Measurements from ENCODE around the gene OR4E2. TPM values are rescaled to one million over a fixed set of nuclear protein-coding genes. Genes with fewer than 3 reads are reported as not detected.

The OR4E2 gene
- total and polyA plus RNA-seq, 2 experiments from 2014 or later, result not detected

DNA sequence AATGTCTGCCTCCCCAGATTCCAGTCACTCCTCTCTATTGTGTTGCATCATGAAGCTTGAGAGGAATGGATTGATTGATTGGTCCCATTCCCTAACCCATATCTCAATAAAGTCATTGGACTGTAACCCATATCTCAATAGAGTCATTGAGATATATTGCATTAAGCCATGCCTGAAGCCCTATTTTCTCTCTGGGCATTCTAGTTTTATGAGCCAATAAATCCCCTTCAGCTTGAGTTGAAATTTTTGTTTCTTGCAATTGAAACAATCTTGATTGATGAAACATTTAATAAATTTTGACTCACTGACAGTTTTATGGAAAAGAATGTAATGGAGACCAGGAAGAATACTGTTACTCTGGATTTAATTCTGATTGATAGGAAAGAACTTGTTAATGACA, 40.8 kb downstream of the OR4E2 start:
- Histone ChIP-seq H3K4me3 (no peak overlapping the region), H3K9me2 (ENCODE audit: insufficient read depth) (no peaks in the 10 kb centered on the region), H3K79me2 (replicated peaks; ENCODE audit: insufficient read depth) (no peaks in the 10 kb centered on the region), H3K4me2 (no peak overlapping the region), H3K36me3 (ENCODE audit: insufficient read depth) (no peaks in the 10 kb centered on the region), H3K27ac (ENCODE audit: low read depth) (no peak overlapping the region), H4K20me1 (replicated peaks; ENCODE audit: insufficient read depth) (no peaks in the 10 kb centered on the region), H3K27me3 (ENCODE audit: insufficient read depth) (no peaks in the 10 kb centered on the region), H2AFZ (no peak overlapping the region), H3K4me1 (ENCODE audit: insufficient read depth) (no peaks in the 10 kb centered on the region), H3F3A (replicated peaks; ENCODE audit: low read depth) (no peaks in the 10 kb centered on the region)
- H3K4me3 Mint-ChIP-seq, result no peak overlapping the region
- H3K27me3 Mint-ChIP-seq (ENCODE audit: insufficient read depth, low read depth, poor library complexity), result peaks cover 3% of the 10 kb centered on the region
- no peaks in the 10 kb centered on the region for H3K36me3 Mint-ChIP-seq (ENCODE audit: low read depth)
- H3K4me1 Mint-ChIP-seq, result no peaks in the 10 kb centered on the region
- ATAC-seq (no peak), DNase-seq (ENCODE audit: low spot score) (no peak)
- H3K27ac Mint-ChIP-seq, result no peak overlapping the region
- peaks cover 3% of the 10 kb centered on the region; the same call in 2 of the 3 replicates for H3K9me3 Mint-ChIP-seq
- no peak for TF ChIP-seq ZNF114 (CRISPR knock-in tag; IDR thresholded peaks at IDR 0.05)
- no peak for TF ChIP-seq ZNF462 (CRISPR knock-in tag; IDR thresholded peaks at IDR 0.05)
- no peak for TF ChIP-seq JUNB (IDR thresholded peaks at IDR 0.05; ENCODE audit: unreplicated experiment)
- no peak for TF ChIP-seq EZH2phosphoT487 (IDR thresholded peaks at IDR 0.05; ENCODE audit: unreplicated experiment)
- no peak for TF ChIP-seq STAT1 (IDR thresholded peaks at IDR 0.05; ENCODE audit: unreplicated experiment)
- TF ChIP-seq ETS1 (IDR thresholded peaks at IDR 0.05), result no peak
- TF ChIP-seq CREB1 (CRISPR knock-in tag; IDR thresholded peaks at IDR 0.05; ENCODE audit: low read depth), result no peak
- TF ChIP-seq ZNF331 (CRISPR knock-in tag; IDR thresholded peaks at IDR 0.05; ENCODE audit: low read depth), result no peak
- TF ChIP-seq, protein P1, sequence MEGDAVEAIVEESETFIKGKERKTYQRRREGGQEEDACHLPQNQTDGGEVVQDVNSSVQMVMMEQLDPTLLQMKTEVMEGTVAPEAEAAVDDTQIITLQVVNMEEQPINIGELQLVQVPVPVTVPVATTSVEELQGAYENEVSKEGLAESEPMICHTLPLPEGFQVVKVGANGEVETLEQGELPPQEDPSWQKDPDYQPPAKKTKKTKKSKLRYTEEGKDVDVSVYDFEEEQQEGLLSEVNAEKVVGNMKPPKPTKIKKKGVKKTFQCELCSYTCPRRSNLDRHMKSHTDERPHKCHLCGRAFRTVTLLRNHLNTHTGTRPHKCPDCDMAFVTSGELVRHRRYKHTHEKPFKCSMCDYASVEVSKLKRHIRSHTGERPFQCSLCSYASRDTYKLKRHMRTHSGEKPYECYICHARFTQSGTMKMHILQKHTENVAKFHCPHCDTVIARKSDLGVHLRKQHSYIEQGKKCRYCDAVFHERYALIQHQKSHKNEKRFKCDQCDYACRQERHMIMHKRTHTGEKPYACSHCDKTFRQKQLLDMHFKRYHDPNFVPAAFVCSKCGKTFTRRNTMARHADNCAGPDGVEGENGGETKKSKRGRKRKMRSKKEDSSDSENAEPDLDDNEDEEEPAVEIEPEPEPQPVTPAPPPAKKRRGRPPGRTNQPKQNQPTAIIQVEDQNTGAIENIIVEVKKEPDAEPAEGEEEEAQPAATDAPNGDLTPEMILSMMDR (conservative IDR thresholded peaks at IDR 0.05; ENCODE audit: low read depth in 2 of 2), result no peak
- no peak for TF ChIP-seq POLR2AphosphoS5 (IDR thresholded peaks at IDR 0.05; ENCODE audit: low read depth)
- TF ChIP-seq REST (IDR thresholded peaks at IDR 0.05; ENCODE audit: unreplicated experiment), result no peak
- no peak for TF ChIP-seq NANOG (IDR thresholded peaks at IDR 0.05; ENCODE audit: borderline replicate concordance)

Measured in GM23338 (cell line).